NCI-H2196 treated with DMSO at 0.1 percent for 48 hours (cell line): ENCODE measurements around the gene CHKA.
"Not testable (repeated sequence)": the region's sequence is repeated elsewhere in the genome, so short reads cannot be mapped to it uniquely, and the experiment has no call there.

Source experiments
- DNase-seq: peaks from one replicate; lab custom pipeline; 2025; ENCODE audit not compliant: unreplicated experiment; lab: John Stamatoyannopoulos, UW

CHKA gene

DNA sequence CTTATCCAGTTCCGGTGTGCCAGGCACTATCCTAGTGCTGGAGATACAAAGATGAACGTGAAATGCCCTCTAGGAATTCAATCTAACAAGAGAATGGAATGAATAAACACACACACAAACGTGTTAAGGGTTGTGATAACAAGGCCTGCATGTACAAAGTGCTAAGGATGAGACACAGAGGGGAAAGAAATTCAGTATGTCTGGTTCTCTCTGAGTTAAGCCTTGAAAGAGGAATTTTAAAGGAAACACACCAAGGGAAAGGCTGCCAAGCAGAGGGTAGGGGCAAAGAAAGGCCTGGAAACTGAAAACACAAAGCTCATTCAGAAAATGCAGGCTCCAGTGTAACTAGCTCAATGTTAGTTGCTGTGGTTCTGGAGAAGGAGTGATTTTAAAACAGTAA lies 4.2 kb downstream of the CHKA start:
- DNase-seq = no peak

DNA sequence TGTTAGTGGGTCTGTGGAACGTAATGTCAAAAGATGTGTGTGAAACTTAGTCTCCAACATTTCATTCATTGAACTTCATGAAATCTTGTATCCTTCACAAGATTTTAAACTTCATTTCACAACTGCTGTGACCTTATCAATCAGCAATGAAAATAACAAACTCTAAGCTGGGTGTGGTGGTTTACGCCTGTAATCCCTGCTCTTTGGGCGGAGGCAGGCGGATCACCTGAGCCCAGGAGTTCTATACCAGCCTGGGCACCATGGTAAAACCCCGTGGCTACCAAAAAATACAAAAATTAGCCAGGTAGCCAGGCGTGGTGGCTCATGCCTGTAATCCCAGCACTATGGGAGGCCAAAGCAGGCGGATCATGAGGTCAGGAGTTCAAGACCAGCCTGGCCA lies 5.1 kb downstream of the CHKA start:
- no peak for DNase-seq

DNA sequence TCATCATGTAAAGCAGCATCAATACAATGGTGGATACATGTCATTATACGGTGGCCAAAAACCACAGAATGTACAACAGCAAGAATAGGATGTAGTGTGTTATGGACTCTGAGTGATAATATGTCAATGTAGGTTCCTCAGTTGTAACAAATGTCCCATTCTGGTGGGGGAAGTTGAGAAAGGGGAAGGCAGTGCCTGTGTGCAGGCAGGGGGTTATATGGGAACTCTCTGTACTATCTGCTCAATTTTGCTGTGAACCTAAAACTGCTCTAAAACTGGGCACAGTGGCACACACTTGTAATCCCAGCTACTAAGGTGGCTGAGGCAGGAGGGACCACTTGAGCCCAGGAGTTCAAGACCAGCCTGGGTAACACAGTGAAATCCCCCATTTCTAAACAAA lies 5.9 kb downstream of the CHKA start:
- DNase-seq = no peak

DNA sequence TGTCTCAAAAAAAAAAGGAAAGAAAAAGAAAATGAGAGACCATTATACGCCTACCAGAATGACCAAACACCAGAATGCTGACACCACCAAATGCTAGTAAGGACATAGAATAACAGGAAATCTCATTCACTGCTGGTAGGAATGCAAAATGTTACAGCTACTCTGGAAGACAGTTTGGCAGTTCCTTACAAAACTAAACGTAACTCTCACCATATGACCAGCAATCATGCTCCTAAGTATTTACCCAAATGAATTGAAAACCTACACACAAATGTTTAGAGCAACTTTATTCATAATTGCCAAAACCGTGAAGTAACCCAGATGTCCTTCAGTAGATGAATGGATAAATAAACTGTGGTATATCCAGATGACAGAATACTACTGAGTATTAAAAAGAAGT lies 7.2 kb downstream of the CHKA start:
- no peak for DNase-seq

DNA sequence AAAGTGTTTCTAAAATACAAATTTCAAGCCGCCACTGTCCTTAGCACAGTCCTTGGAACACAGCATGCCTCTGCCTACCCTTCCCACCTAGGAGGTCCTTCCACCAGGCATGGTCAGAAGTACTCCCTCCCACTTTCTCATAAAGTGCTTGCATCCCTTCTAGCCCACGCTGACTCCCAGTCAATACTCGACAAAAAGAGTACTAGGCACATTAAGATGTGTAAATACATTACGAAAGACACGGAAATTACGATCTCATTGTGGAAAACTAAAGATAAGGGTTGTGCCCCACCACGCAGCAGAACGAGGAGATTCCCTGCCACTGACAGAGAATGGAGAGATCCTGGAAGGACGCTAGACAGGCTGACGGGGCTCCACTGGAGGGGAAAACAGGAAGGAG lies 13.5 kb downstream of the CHKA start:
- no peak for DNase-seq

DNA sequence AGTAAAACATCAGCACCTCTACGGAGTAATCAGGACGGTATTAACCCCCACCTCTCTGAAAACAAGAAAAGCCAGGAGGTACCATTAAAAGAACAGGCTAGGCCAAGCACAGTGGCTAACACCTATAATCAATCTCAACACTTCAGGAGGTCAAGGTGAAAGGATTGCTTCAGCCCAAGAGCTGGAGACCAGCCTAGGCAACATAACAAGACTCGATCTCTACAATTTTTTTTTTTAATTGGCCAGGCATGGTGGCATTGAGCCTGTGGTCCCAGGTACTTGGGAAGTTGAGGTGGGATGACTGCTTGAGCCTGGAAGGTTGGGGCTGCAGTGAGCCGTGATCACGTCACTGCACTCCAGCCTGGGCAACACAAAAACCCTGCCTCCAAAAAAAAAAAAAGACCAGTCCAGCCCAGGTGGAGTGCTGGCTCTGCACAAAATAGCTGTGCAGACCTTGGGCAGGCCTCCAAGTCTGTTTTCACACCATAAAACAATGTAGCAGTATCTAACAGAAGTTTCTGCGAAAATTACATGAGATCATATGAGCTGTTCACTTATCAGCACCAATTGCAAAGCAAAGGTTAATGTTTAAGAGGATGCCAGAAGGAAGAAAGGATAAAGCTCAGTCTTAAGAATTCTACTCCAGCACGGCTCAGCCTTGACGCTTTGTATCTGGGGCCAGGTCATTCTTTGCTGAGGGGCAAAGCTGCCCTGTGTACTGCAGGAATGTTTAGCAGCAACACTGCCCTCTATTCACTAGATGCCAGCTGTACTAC lies 14.8 kb downstream of the CHKA start:
- DNase-seq = no peak

DNA sequence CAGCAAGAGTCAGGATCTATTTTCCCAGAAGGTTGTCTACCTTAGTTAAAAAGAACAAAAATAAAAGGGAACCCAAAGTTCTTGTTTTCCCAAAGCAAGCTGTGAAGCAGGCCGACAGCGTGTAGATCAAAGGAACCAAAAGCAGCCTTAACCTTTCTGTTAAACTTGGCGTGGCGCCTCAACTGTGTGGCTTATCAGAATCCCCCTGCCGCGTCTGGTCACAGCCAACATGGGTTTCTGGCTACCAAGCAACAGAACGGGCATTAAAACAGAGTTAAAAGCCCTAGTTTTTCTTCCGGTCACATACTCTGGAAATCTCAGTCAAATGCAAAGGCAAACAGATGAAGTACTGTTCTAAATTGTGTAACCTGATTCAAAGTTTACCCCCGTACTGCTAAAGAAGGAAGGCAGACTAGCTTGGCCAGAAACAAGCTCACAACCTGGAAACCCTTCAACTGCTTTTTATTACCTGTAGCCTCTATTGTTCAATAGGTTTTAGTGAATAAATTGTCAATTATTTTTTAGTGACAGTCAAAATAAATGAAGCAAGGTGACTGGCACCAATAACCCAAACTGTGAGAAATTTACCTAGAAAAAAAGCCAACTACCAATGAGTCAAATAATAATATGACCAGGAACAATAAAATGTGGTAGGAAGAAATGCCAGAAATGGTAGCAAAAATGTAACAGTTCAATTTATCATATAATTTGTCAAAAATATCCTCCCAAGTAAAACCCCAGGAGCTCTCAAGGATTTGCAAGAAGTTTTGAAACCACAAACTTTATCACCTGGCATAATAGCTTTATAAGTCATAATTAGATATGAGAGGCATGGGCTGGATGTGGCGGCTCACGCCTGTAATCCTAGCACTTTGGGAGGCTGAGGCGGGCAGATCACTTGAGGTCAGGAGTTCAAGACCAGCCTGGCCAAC lies 21.4 kb downstream of the CHKA start:
- DNase-seq = peak; percentile 61

DNA sequence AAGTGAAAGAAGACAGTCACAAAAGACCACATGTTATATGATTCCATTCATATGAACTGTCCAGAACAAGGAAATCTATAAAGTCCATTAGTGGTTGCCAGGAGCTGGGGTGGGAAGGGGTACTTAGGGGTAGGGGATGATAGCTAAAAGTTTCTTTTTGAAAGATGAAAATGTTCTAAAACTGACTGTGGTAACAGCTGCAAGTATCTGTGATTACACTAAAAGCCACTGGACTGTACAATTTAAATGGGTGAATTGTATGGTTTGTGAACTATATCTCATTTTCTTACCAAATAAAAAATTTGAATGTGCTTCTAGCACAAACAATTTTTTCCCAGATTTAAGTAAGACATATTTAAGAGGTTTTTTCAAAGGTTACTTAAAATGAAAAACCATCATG lies 22.1 kb downstream of the CHKA start:
- no peak for DNase-seq

DNA sequence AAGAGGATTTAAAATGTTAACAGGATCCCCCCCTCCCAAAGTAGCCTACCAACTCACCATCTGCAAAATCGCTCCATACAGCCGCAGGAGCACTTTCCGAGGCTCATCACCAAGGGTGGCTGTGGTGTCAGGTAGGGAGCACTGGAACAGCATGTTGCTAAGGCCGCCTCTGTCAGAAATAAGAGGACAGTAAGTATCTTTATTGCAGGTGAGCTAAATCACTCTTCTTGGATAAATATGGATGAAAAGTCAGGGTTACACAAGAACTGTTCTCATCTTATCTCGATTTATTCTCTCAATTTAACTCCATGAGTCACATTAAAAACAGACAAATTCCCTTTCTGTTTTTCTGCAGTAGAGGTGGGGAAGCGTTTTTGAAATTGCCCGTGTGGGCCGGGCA lies 24.2 kb downstream of the CHKA start:
- DNase-seq = no peak

DNA sequence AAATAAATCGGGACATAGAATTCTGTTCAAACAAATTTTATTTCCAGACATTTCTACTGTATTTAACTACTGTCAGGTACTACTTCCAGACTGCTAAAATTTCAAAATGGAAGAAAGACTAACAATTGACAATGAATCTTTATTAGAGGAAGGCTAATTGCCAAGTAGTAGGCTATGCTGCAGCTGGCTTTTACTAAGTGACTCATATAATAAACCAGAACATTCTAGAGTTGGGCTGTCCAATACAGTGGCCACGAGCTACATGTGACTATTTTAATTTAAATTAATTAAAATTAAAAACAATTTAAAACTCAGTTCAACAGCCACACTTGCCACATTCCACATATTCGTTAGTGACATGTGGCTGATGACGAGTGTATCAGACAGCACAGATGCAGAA lies 27.6 kb downstream of the CHKA start:
- no peak for DNase-seq

DNA sequence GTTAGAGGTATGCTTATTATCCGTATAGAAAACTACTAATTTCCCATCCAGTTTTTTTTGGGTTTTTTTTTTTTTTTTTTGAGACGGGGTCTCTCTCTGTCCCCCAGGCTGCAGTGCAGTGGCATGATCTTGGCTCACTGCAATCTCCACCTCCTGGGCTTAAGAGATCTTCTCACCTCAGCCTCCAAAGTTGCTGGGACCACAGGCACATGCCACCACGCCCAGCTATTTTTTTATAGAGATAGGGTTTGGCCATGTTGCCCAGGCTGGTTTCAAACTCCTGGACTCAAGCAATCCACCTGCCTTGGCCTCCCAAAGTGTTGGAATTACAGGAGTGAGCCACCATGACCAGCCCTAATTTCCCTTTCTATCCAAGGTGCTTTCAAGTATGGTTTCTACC lies 28.2 kb downstream of the CHKA start:
- DNase-seq = not testable (repeated sequence)

DNA sequence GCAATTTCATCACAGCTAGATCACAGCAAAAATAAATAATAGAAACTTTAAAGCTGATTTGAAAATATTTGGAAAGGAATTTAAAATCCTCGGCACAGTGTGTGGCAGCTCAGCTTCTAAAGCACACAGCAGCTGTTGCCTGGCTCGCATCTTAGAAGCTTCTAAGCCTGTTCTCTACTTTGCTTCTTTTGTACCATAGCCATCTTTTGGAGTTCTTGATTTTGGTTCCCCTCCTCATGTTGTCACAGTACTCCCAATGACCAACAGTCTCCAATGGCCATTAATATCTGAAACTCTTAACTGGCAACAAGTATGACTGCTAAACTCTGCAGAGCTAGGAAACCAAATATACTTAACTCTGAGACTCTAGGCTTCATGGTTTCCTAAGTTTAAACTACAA lies 28.8 kb downstream of the CHKA start:
- no peak for DNase-seq

DNA sequence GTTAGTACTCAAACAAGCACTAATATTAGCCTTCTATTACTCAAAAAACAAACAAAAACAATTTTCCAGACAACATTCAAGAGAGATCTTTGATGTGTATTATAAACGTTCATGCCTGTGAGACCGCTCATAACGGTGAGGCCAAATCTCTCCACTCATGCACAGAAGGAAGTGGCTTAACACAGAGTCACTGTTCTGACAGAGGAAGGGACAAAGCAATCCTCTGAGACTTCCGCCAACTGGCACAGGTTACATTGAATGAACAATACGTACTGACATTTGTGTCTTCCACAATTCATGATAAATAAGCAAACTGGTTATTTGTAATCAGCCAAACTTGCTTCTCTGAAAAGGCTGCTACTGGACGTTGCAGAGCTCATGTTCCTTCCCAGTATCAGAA lies 30.5 kb downstream of the CHKA start:
- DNase-seq = no peak

DNA sequence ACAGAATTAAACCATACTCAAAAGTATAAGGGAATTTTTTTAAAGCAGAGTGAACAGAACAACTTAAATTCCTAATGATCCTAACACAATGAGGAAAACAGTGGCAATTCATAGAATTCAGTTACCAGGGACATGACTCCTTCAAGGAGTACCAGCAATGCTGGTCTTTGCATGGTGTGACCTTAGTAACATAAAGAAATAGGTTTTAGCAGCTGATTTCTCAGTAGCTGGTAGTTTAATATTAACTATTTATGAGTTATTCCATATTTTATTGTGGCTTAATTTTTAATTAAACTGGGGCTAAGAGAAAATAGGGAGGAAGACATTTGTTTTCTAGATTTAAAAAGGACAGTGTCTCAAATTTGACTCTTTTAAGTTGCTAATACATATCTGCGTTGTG lies 30.9 kb downstream of the CHKA start:
- no peak for DNase-seq

DNA sequence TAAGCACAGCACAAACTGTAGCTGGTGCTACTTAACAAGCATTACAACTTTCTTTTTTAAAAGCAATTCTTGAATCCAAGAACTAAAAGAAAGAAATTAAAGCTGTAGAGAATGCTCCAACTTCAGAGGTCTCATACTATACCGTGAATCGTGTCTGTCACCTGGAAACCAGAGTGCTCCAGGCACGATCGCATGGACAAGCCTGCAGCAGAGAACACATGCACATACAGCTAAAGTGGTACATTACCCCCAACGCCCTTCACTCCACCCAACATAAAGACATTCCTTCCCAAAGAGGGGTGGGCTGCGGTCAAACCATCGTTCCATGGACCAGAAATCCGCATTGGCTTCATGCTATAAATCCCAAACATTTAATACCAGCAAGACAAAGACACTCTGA lies 31.5 kb downstream of the CHKA start:
- DNase-seq = no peak

DNA sequence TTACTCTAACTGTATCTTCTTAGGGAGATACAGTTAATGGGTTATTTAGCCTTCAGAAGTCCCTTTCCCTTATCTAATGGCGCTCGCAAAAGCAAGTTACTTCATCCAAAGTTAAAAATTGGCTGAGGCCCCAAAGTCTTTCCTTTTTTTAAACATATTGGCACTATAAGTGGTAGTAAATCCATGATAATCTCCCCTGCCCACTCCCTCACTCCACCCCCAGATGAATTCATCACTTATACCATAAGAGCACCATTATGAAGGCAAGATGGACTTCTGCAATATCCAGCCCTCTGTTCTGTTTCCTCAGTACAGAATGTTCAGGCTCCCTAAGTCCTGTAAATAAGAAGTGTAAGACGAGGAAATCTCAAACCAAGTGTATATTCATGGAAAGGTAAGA lies 37.7 kb downstream of the CHKA start:
- DNase-seq = no peak

DNA sequence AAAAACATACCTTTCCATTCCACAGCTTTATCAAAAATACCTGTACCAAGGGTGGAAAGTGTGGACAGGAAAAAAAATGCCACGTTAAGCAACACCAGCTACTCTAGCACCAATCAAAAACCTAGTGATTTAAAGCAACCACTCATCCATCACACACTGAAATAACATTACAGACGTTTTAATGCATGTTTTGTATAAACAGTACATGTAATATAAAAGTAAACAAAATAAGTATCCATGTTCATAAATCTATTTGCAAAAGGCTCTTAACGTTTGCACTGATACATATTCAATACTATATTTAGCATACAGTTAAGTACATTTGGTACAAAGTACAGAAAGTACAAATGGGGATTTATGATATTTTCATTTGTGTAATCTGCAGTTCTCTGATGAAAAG lies 38.7 kb downstream of the CHKA start:
- DNase-seq = no peak

DNA sequence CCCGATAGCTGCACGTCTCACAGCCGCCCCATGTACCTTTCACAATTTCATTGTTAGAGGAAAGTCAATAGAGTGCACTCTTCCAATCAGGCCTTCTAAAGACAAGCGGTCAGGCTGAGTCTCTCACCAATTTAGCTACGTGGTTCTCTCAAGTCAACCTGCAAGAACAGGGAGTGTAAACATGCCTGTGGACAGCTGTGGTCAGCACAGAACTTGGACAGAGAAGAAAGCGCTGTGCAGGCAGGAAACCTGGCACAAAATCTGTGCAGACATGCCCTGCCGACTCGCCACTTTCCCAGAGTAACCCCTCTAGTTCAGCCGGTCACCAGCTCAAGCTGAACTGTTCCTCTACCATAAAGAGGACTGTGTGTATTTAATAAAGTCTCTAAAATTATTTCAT lies 39.5 kb downstream of the CHKA start:
- no peak for DNase-seq

DNA sequence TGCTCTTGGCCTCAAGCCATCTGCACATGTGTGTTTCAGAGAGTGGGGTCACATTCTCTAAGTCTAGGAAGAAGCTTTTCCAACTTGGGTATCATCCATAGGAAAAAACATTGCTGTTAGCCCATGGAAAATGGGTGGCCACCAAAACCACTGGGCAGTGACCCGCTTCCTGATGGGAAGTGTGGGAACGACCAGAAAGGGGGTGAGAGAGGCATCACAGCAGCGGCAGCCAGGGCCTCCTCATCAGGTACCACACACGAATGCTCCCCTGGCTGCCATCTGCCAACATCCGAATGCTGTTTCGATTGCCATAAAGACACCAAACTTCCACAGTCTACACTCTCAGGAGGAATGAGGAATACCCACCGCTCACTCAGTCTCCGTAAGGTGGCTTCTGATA lies 40.3 kb downstream of the CHKA start:
- no peak for DNase-seq

DNA sequence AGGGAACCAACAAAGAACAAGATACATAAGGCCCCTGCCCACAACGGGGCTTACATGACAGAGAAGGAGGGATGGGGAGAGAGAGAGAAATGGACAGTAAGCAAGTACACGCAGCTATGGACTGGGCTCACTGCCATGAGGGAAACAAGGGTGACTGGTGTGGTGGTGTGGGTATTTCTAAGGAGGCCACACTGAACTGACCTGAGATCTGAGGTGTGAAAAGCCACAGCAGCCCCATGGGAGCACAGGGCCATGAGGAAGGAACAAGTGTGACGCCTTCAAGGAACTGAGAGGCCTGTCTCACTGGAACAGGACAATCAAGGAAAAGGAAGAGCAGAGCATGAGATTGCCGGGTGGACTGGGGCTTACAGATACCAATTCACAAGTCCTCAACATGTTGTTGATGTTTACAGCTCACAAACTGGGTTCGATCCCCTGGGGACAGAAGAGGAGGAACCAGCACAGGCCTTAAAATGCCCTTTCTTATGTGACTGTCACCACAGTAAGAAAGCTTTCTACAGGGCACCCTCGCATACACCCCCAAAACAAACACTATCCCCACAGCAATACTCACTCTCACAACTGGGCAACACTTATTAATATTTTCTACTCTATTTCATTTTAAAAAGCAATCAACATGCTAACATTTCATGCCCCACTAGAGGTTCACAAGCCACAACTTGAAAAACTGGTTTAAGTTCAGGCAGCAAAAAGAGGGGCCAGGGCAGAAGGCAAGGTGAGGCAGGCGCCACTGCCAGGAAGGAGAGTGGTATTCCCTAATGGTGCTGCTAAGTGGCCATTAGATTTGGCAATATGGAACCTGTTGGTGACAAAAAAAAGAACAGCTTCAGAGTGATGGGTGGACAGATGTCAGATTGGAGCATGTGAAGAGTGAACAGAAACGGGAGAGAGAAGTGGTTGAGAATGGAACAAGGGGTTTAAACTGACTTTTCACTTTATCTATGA lies 43.3 kb downstream of the CHKA start:
- DNase-seq = no peak

DNA sequence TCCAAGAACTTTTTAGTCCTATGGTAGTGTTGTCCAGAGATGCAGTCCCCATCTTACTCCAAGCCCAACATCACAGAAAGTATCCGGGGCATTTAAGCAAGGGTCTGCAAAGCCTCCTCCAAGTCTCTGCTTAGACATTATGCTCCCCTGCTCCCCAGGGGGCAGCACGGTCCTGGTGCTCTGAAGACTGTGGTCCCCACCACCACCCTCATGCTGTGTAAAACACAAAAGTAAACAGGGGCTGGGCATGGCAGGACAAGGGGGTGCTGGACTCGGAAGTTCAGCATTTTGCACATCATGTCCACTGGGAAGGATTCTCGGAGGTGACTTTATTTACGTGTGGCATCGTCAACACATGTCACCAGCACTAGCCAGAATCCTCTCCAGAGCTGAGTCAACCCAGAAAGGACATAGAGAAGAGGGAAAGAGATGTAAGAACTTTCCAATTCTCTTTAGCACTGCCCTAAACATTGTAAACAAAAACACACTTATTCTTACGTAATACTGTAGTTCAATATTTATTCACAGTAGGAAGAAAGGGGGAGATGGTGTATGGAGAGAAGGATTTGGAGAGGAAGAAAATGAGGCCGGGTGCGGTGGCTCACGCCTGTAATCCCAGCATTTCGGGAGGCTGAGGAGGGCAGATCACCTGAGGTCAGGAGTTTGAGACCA lies 44.7 kb downstream of the CHKA start:
- no peak for DNase-seq
